Amniotic epithelial cell (primary cell): ENCODE results near the gene ZSCAN23.
"Not testable (repeated sequence)": the region's sequence is repeated elsewhere in the genome, so short reads cannot be mapped to it uniquely, and the experiment has no call there.

ENCODE experiments used
- DNase-seq: peaks from one replicate; pipeline ENCODE4 v3.0.0-alpha.2; 2010; ENCODE audit warnings: low read depth

The ZSCAN23 gene

GRCh38 chr6:28443112-28443773, at the start of gene ZSCAN23:
TSS of gene ZSCAN23 (minus strand) at chr6:28443491. CDS start at chr6:28436266, 7,225 bp downstream.
- peak; percentile 87 for DNase-seq

- no peak for DNase-seq
Observed at GRCh38 chr6:28491984-28492317, 48.7 kb upstream of the ZSCAN23 start.

- DNase-seq = peak; percentile 28
Observed at GRCh38 chr6:28490205-28490890, 47.1 kb upstream of the ZSCAN23 start.

- DNase-seq = peak; percentile 85
Observed at GRCh38 chr6:28489366-28490204, 46.3 kb upstream of the ZSCAN23 start.

GRCh38 chr6:28488916-28489365, 45.6 kb upstream of the ZSCAN23 start:
- DNase-seq = peak; percentile 75

GRCh38 chr6:28486988-28487742, 43.9 kb upstream of the ZSCAN23 start:
- no peak for DNase-seq

GRCh38 chr6:28486533-28486932, 43.2 kb upstream of the ZSCAN23 start:
- DNase-seq = no peak

- DNase-seq = no peak
Observed at GRCh38 chr6:28485482-28485881, 42.2 kb upstream of the ZSCAN23 start.

- no peak for DNase-seq
Observed at GRCh38 chr6:28480253-28480932, 37.1 kb upstream of the ZSCAN23 start.

- DNase-seq = no peak
Observed at GRCh38 chr6:28478518-28478917, 35.2 kb upstream of the ZSCAN23 start.

GRCh38 chr6:28474441-28475219, 31.3 kb upstream of the ZSCAN23 start:
- DNase-seq = peak; percentile 85

GRCh38 chr6:28469153-28469745, 26.0 kb upstream of the ZSCAN23 start:
- not testable (repeated sequence) for DNase-seq

GRCh38 chr6:28468056-28468455, 24.8 kb upstream of the ZSCAN23 start:
- no peak for DNase-seq

- no peak for DNase-seq
Observed at GRCh38 chr6:28462401-28462800, 19.1 kb upstream of the ZSCAN23 start.

GRCh38 chr6:28458568-28458967, 15.3 kb upstream of the ZSCAN23 start:
- DNase-seq = no peak

GRCh38 chr6:28449056-28449455, 5.8 kb upstream of the ZSCAN23 start:
- DNase-seq = no peak

GRCh38 chr6:28447512-28447906, 4.2 kb upstream of the ZSCAN23 start:
- DNase-seq = not testable (repeated sequence)

GRCh38 chr6:28446818-28447511, 3.7 kb upstream of the ZSCAN23 start:
- no peak for DNase-seq

GRCh38 chr6:28444759-28445158, 1.5 kb upstream of the ZSCAN23 start:
- DNase-seq = peak; percentile 1

- no peak for DNase-seq
Observed at GRCh38 chr6:28442586-28442985, 705 bp downstream of the ZSCAN23 start.
